K562 (cell line): Measurements from ENCODE around the gene ZSCAN1. TPM values are rescaled to one million over a fixed set of nuclear protein-coding genes. Genes with fewer than 3 reads are reported as not detected.

Experiments used
- MCM7 ChIP-seq, 2 experiments: fragments of 450-650 bp; IDR thresholded peaks; 2 replicates each; pipeline ENCODE4 v1.6.1; 2016 to 2018
- NCOA1 ChIP-seq: fragments of 450-650 bp; IDR thresholded peaks from 2 replicates; pipeline ENCODE4 v1.6.1; 2016; ENCODE audit warnings: low read depth
- PKNOX1 ChIP-seq: fragments of 450-650 bp; IDR thresholded peaks from 2 replicates; pipeline ENCODE4 v1.6.1; 2016
- POLR3G ChIP-seq: IDR thresholded peaks from 2 replicates; pipeline ENCODE4 v1.6.1; 2011; ENCODE audit not compliant: insufficient read length, insufficient replicate concordance; ENCODE audit errors: extremely low read depth
- PTBP1 ChIP-seq: fragments of 200-400 bp; formaldehyde crosslinking; IDR thresholded peaks from 2 replicates; pipeline ENCODE4 v1.6.1; 2017; ENCODE audit warnings: low read depth, low read length
- REST ChIP-seq, 2 experiments: fragments of 450-650 bp; formaldehyde crosslinking in 1 of 2; IDR thresholded peaks; 2 replicates each; pipeline versions ENCODE4 v1.4.0 to v1.6.1; 2014 to 2020; ENCODE audit warnings: mild to moderate bottlenecking in 2 of 2, borderline replicate concordance in 1 of 2, low read depth in 1 of 2
- SP1 ChIP-seq: sonication (generic); formaldehyde crosslinking; IDR thresholded peaks from 2 replicates; pipeline ENCODE4 v1.8.1; 2022; ENCODE audit warnings: mild to moderate bottlenecking, missing genetic modification reagents
- USF2 ChIP-seq: sonication (generic); formaldehyde crosslinking; IDR thresholded peaks from 2 replicates; pipeline ENCODE4 v1.5.0; 2020; ENCODE audit warnings: missing genetic modification reagents
- ZNF121 ChIP-seq: sonication (generic); formaldehyde crosslinking; conservative IDR thresholded peaks from 2 replicates; pipeline ENCODE4 v1.8.0; 2022; ENCODE audit warnings: missing genetic modification reagents
- ZNF282 ChIP-seq: sonication (generic); formaldehyde crosslinking; IDR thresholded peaks from 2 replicates; pipeline ENCODE4 v1.8.1; 2023; ENCODE audit warnings: missing genetic modification reagents
- polyA plus RNA-seq, 8 experiments: library from polyadenylated mRNA; depleted of rRNA in 4 of 8; stranded (reverse) in 5 of 8; unstranded in 3 of 8; fragments of >200 nt; fragmentation: Nextera tagmentation in 2 of 8; fragmentation: Illumina TruSeq in 1 of 8; extraction: Ambion mirVana in 2 of 8; extraction: Trizol in 1 of 8; gene quantifications; 2 replicates each; pipeline versions ENCODE4 v1.2.1 to v1.2.3, GENCODE V29; 2011 to 2014; ENCODE audit warnings: inconsistent platforms in 1 of 8, missing spikeins in 1 of 8
- total RNA-seq, 7 experiments: library from RNA; depleted of rRNA in 6 of 7; stranded (reverse); fragments of >200 nt in 6 of 7; fragmentation: Illumina TruSeq in 2 of 7; extraction: Trizol in 2 of 7; gene quantifications; 2 replicates each; pipeline versions ENCODE4 v1.2.1 to v1.2.3, GENCODE V29; 2011 to 2021; ENCODE audit warnings: low replicate concordance in 1 of 7

ZSCAN1 gene
- total and polyA plus RNA-seq, 9 of the 15 experiments (the other 6 are each of a cell fraction or from before 2014, with no cell fraction given): not detected

- TF ChIP-seq REST (IDR thresholded peaks at IDR 0.05; ENCODE audit: borderline replicate concordance) (no peak), REST (CRISPR knock-in tag; IDR thresholded peaks at IDR 0.05; ENCODE audit: low read depth) (no peak), USF2 (CRISPR knock-in tag) (no peak), SP1 (CRISPR knock-in tag) (no peak), PKNOX1 (no peak), PTBP1 (no peak), NCOA1 (no peak), ZNF121 (no peak), ZNF282 (CRISPR knock-in tag) (no peak), MCM7 (IDR thresholded peaks at IDR 0.05) (no peak), POLR3G (no peak)
Observed at GRCh38 chr19:58009301-58009665, 24.5 kb upstream of the ZSCAN1 start (continued).
